Adipocyte (in vitro differentiated cells): ENCODE results near the gene MYOM1.

Experiments
- DNase-seq: peaks from one replicate; pipeline ENCODE4 v3.0.0-alpha.2; 2015; ENCODE audit warnings: low read depth
- H3K27me3 ChIP-seq: replicated peaks from 2 replicates; pipeline ENCODE4 v1.7.0; 2013; ENCODE audit warnings: mild to moderate bottlenecking, low read length, moderate library complexity; ENCODE audit not compliant: control insufficient read depth, insufficient read depth
- H3K36me3 ChIP-seq: 2 replicates; pipeline ENCODE4 v1.7.0; 2013; ENCODE audit warnings: low read length, mild to moderate bottlenecking, moderate library complexity; ENCODE audit not compliant: control insufficient read depth, insufficient read depth, severe bottlenecking
- H3K4me1 ChIP-seq: 2 replicates; pipeline ENCODE4 v1.7.0; 2013; ENCODE audit warnings: mild to moderate bottlenecking, low read length, moderate library complexity; ENCODE audit not compliant: control insufficient read depth, insufficient read depth
- H3K4me3 ChIP-seq: 2 replicates; pipeline ENCODE4 v1.7.0; 2013; ENCODE audit warnings: mild to moderate bottlenecking, low read length, moderate library complexity
- H3K9ac ChIP-seq: 2 replicates; pipeline ENCODE4 v1.7.0; 2013; ENCODE audit warnings: mild to moderate bottlenecking, low read length, moderate library complexity
- H3K9me3 ChIP-seq: 2 replicates; pipeline ENCODE4 v1.7.0; 2013; ENCODE audit warnings: mild to moderate bottlenecking, low read length, moderate library complexity; ENCODE audit not compliant: control insufficient read depth

The MYOM1 gene

DNA sequence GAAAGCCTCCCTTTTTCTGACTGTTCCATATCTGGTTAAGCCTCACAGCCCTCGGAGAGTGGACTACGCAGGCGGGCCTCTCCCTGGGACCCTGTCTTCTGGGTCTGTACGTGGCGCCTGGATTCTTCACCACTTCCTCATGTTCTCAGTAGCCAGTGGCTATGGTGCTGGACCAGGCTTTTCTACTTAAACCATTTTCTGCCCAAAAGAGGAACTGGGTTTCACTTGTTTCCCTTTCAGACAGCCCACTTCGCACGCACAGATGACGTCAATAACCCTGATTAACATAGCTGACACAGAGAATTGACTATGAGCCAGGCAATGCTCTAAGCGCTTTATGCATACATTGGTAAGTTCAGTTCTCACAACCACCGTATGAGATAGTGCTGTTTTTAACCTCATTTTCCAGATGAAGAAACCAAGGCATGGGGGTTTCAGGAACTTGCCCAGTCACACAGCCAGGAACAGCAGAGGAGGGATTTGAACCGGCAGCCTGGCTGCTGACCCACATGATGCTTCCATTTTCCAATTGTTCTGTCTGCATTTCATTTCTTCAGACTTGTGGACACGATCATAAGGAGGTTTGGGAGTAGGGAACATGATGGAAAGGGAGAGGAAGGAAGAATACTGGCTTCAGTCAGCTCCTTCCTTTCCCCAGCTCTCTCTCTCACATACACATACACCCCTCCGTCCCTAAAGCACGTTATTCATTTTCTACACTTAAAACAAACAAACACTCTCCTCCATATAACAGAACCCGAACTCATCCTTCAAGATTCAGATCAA, 41.7 kb downstream of the MYOM1 start:
- H3K27me3 ChIP-seq: no peaks in the 10 kb centered on the region
- no peaks in the 10 kb centered on the region for H3K36me3 ChIP-seq
- no peak overlapping the region for H3K9ac ChIP-seq
- H3K4me1 ChIP-seq: peaks cover 28% of the 10 kb centered on the region
- H3K9me3 ChIP-seq: no peaks in the 10 kb centered on the region
- no peak for DNase-seq
- H3K4me3 ChIP-seq: no peak overlapping the region

DNA sequence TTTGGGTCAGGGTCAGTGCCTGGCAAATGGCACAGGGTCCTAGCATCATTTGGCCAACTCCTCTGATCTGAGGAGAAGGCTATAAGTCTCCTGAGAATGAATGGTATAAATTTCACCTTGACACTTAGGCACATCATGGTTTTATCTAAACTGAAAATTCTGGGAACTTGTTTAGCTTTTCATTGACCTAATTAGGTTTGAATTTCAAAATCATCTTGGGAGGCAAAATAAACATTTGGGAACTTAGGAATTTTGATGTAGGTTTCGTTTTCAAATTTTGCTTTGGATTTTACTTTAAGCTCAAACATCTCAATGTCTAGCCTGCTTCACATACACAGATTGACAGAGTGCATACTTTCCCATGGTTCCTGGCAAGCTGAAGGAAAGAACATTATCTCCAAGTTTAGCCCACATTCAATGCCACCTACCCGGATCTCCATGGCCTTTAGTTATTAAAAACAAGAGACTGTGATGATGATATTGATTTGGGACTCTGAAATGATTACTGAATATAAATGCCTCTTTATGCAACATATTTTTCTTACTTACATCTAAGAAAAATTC, 44.5 kb downstream of the MYOM1 start:
- no peaks in the 10 kb centered on the region for H3K36me3 ChIP-seq
- peak overlapping the region; percentile 42 for H3K4me3 ChIP-seq
- H3K27me3 ChIP-seq: no peaks in the 10 kb centered on the region
- no peak overlapping the region for H3K9ac ChIP-seq
- H3K9me3 ChIP-seq: no peaks in the 10 kb centered on the region
- peak; percentile 30 for DNase-seq
- peaks cover 23% of the 10 kb centered on the region for H3K4me1 ChIP-seq

GRCh38 chr18:3172097-3172496, 47.7 kb downstream of the MYOM1 start:
- Histone ChIP-seq H3K27me3 (no peaks in the 10 kb centered on the region), H3K9ac (no peak overlapping the region), H3K9me3 (no peaks in the 10 kb centered on the region), H3K4me1 (peaks cover 13% of the 10 kb centered on the region), H3K36me3 (no peaks in the 10 kb centered on the region), H3K4me3 (no peak overlapping the region)
- DNase-seq: no peak

- no peak for DNase-seq
- Histone ChIP-seq H3K4me1 (peaks cover 13% of the 10 kb centered on the region), H3K9ac (no peak overlapping the region), H3K27me3 (no peaks in the 10 kb centered on the region), H3K36me3 (no peaks in the 10 kb centered on the region), H3K4me3 (no peak overlapping the region), H3K9me3 (no peaks in the 10 kb centered on the region)
Observed at GRCh38 chr18:3171631-3172030, 48.1 kb downstream of the MYOM1 start.

DNA sequence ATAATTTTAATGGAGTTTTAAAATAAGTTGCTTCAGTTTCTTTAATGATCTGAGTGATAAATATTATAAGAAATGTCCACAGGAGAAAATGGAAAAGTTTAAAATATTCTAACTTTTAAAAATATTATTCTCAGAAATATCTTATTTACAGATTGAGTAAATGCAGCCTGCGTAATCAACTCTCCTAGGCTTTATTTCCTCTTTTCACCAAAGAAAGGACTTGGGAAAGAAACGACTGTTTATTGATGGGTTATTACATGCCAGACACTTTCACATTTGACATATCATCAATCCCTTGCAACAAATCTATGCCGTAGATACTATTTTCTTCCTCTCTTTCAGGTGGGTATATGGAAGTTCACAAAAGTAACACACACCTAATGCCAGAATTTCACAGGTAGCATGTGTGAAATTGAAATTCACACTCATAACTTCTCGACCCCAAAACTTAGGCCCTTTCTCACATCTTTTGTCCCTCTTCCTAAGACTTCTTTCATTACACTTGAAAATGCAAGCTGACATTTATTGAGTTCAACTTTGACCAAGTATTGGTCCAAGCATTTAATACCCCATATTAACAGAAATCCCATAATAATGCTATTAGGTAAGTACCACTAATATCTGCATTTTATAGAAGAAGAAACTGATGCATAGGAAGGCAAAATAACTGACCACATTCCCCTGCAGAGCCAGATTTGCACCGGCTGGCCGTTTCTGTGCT, 49.2 kb downstream of the MYOM1 start:
- no peak for DNase-seq
- Histone ChIP-seq H3K9ac (no peak overlapping the region), H3K27me3 (no peaks in the 10 kb centered on the region), H3K4me3 (no peak overlapping the region), H3K9me3 (no peaks in the 10 kb centered on the region), H3K36me3 (no peaks in the 10 kb centered on the region), H3K4me1 (peaks cover 11% of the 10 kb centered on the region)

- no peak overlapping the region for H3K4me3 ChIP-seq
- no peaks in the 10 kb centered on the region for H3K36me3 ChIP-seq
- H3K27me3 ChIP-seq: no peaks in the 10 kb centered on the region
- H3K9ac ChIP-seq: no peak overlapping the region
- DNase-seq: no peak
- no peaks in the 10 kb centered on the region for H3K9me3 ChIP-seq
- peaks cover 6% of the 10 kb centered on the region for H3K4me1 ChIP-seq
Observed at GRCh38 chr18:3164381-3164780, 55.4 kb downstream of the MYOM1 start.

- H3K27me3 ChIP-seq: no peaks in the 10 kb centered on the region
- H3K36me3 ChIP-seq: no peaks in the 10 kb centered on the region
- no peaks in the 10 kb centered on the region for H3K9me3 ChIP-seq
- H3K4me1 ChIP-seq: peaks cover 6% of the 10 kb centered on the region
- no peak overlapping the region for H3K9ac ChIP-seq
- no peak overlapping the region for H3K4me3 ChIP-seq
- DNase-seq: no peak
Observed at GRCh38 chr18:3163968-3164367, 55.8 kb downstream of the MYOM1 start.

GRCh38 chr18:3162181-3162580, 57.6 kb downstream of the MYOM1 start:
- no peak overlapping the region for H3K4me3 ChIP-seq
- H3K9me3 ChIP-seq: no peaks in the 10 kb centered on the region
- no peak overlapping the region for H3K9ac ChIP-seq
- no peak for DNase-seq
- no peaks in the 10 kb centered on the region for H3K36me3 ChIP-seq
- peaks cover 7% of the 10 kb centered on the region for H3K4me1 ChIP-seq
- no peaks in the 10 kb centered on the region for H3K27me3 ChIP-seq

DNA sequence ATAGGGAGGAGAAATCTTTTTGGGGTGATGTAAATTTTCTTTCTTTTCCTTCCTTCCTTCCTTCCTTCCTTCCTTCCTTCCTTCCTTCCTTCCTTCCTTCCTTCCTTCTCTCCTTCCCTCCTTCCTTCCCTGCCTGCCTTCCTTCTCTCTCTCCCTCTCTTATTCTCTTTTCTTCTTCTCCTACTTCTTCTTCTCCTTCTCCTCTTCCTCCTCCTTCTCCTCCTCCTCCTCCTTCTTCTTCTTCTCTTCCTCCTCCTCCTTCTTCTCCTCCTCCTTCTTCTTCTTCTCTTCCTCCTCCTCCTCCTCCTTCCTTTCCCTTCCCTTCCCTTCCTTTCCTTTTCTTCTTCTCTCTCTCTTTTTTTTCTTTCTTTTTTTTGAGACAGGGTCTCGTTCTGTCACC, 59.9 kb downstream of the MYOM1 start:
- Histone ChIP-seq H3K4me3 (no peak overlapping the region), H3K4me1 (peaks cover 25% of the 10 kb centered on the region), H3K27me3 (no peaks in the 10 kb centered on the region), H3K9ac (no peak overlapping the region), H3K36me3 (no peaks in the 10 kb centered on the region), H3K9me3 (no peaks in the 10 kb centered on the region)
- no peak for DNase-seq

GRCh38 chr18:3157606-3158005, 62.2 kb downstream of the MYOM1 start:
- Histone ChIP-seq H3K9me3 (no peaks in the 10 kb centered on the region), H3K4me1 (peaks cover 36% of the 10 kb centered on the region), H3K4me3 (no peak overlapping the region), H3K27me3 (no peaks in the 10 kb centered on the region), H3K36me3 (no peaks in the 10 kb centered on the region), H3K9ac (no peak overlapping the region)
- no peak for DNase-seq

- Histone ChIP-seq H3K4me1 (peaks cover 36% of the 10 kb centered on the region), H3K27me3 (no peaks in the 10 kb centered on the region), H3K4me3 (no peak overlapping the region), H3K9me3 (no peaks in the 10 kb centered on the region), H3K36me3 (no peaks in the 10 kb centered on the region), H3K9ac (peak overlapping the region; percentile 85)
- no peak for DNase-seq
Observed at GRCh38 chr18:3157086-3157485, 62.7 kb downstream of the MYOM1 start.
